Measurements from ENCODE around the gene CREB5. TPM values are rescaled to one million over a fixed set of nuclear protein-coding genes. Genes with fewer than 3 reads are reported as not detected.

The CREB5 gene
- total and polyA plus RNA-seq, 2 of the 13 experiments (the other 11 are each of a cell fraction or from before 2014, with no cell fraction given): 0.38 to 0.71 TPM

DNA sequence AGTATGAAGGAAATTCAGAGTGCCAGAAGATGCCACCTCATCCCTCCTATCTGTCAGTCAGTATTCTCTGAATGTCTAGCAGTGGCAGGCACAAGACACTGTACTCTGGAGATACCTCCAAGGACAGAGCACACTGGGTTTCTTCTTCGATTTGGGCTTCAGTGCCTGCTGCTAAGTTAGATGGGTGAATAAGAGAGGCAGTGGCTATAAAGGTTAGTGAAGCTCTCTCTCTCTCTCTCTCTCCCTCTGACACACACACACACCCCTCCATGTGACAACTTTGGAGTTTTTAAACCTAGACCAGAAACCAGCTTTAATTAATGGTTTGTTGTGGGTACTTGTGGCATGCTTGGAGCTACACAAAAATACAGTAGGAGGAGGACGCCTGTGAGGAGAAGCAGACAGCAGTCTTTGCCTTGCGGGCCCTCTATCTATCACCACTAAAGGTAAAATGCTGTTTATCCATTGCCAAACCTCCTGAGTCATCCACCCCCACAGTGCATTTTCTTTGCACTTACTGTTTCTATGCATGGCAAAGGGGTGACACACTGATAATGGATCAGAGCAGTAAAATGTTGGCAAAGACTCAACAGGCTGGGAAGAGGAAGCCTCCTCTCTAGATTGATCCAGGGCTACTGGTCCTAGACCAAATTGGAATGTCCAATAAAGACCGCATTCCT lies 443.4 kb downstream of the CREB5 start:
- no peak overlapping the region for H3K27ac ChIP-seq (ENCODE audit: extremely low read length, insufficient read depth, low read length)
- peak; percentile 70 for DNase-seq (ENCODE audit: low spot score)
- no peak overlapping the region for H3K9ac ChIP-seq (ENCODE audit: insufficient read depth, low read depth, low read length)
- TF ChIP-seq ISL2 (CRISPR knock-in tag; IDR thresholded peaks at IDR 0.05) (no peak), FOSL1 (CRISPR knock-in tag; IDR thresholded peaks at IDR 0.05; ENCODE audit: borderline replicate concordance) (peak; percentile 52; the same call in 1 of the 2 replicates), TEAD2 (CRISPR knock-in tag; IDR thresholded peaks at IDR 0.05) (no peak), ZNF644 (CRISPR knock-in tag; IDR thresholded peaks at IDR 0.05; ENCODE audit: low read depth) (peak; percentile 69; the same call in 1 of the 2 replicates), KLF9 (CRISPR knock-in tag; IDR thresholded peaks at IDR 0.05; ENCODE audit: low read depth) (no peak), SUZ12 (IDR thresholded peaks at IDR 0.05; ENCODE audit: low read depth, low read length) (no peak), ZNF562 (CRISPR knock-in tag; IDR thresholded peaks at IDR 0.05; ENCODE audit: borderline replicate concordance) (no peak), FOSL2 (CRISPR knock-in tag; IDR thresholded peaks at IDR 0.05) (peak; percentile 93), EP300 (IDR thresholded peaks at IDR 0.05; ENCODE audit: low read depth in 2 of 2, low read length in 2 of 2) (peak in 1 of 2 experiments; percentile 23; a peak in 1 of 4 replicates), EP300 (CRISPR knock-in tag; IDR thresholded peaks at IDR 0.05; ENCODE audit: borderline replicate concordance) (no peak)
- TF ChIP-seq, protein P1, sequence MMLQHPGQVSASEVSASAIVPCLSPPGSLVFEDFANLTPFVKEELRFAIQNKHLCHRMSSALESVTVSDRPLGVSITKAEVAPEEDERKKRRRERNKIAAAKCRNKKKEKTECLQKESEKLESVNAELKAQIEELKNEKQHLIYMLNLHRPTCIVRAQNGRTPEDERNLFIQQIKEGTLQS (CRISPR knock-in tag; IDR thresholded peaks at IDR 0.05): peak; percentile 39; the same call in 1 of the 2 replicates
- TF ChIP-seq, protein P2, sequence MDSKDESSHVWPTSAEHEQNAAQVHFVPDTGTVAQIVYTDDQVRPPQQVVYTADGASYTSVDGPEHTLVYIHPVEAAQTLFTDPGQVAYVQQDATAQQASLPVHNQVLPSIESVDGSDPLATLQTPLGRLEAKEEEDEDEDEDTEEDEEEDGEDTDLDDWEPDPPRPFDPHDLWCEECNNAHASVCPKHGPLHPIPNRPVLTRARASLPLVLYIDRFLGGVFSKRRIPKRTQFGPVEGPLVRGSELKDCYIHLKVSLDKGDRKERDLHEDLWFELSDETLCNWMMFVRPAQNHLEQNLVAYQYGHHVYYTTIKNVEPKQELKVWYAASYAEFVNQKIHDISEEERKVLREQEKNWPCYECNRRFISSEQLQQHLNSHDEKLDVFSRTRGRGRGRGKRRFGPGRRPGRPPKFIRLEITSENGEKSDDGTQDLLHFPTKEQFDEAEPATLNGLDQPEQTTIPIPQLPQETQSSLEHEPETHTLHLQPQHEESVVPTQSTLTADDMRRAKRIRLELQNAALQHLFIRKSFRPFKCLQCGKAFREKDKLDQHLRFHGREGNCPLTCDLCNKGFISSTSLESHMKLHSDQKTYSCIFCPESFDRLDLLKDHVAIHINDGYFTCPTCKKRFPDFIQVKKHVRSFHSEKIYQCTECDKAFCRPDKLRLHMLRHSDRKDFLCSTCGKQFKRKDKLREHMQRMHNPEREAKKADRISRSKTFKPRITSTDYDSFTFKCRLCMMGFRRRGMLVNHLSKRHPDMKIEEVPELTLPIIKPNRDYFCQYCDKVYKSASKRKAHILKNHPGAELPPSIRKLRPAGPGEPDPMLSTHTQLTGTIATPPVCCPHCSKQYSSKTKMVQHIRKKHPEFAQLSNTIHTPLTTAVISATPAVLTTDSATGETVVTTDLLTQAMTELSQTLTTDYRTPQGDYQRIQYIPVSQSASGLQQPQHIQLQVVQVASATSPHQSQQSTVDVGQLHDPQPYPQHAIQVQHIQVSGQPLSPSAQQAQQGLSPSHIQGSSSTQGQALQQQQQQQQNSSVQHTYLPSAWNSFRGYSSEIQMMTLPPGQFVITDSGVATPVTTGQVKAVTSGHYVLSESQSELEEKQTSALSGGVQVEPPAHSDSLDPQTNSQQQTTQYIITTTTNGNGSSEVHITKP (CRISPR knock-in tag; IDR thresholded peaks at IDR 0.05; ENCODE audit: low read depth): 0 out of 2 replicates have a peak, but pooled peaks have one; percentile 21
- CTCF ChIA-PET (ENCODE audit: low intra/inter-chr PET ratio, low total read pairs): no interaction called here
- BruUV-seq (replicated peaks): no TSS peak
- no peaks in the 10 kb centered on the region for H3K9me3 ChIP-seq (ENCODE audit: low read length)
- H3K36me3 ChIP-seq (replicated peaks in 1 of 2; ENCODE audit: control insufficient read depth in 1 of 2, insufficient read depth in 2 of 2, low read length in 2 of 2): no peaks in the 10 kb centered on the region
- in situ Hi-C loops (cut with HindIII; ENCODE audit: extremely low pct_ligation_motif_present, low pct_unique_long_range_greater_than_20kb) (loop anchor here (10.0 kb wide), 1 partner anchor 241 kb away; no protein-coding TSS in a partner anchor), intact Hi-C loops (cut with micrococcal nuclease; ENCODE audit: unreplicated experiment) (no loop called here)
- FAIRE-seq: no peak
- no peak overlapping the region for H3K4me2 ChIP-seq (ENCODE audit: low read depth, low read length)
- peaks cover 0 to 23% of the 10 kb centered on the region in 2 experiments; a peak in 4 of 5 replicates for H3K27me3 ChIP-seq (ENCODE audit: control insufficient read depth in 1 of 2, insufficient read depth in 2 of 2, low read length in 2 of 2)
- no peak overlapping the region for H2AFZ ChIP-seq (ENCODE audit: low read length)
- H3K4me3 ChIP-seq (replicated peaks in 1 of 3; ENCODE audit: insufficient read depth in 1 of 3, low read depth in 2 of 3, low read length in 3 of 3): no peak overlapping the region
- no peaks in the 10 kb centered on the region for H4K20me1 ChIP-seq (ENCODE audit: insufficient read depth, low read length)
- no peaks in the 10 kb centered on the region for H3K79me2 ChIP-seq (ENCODE audit: insufficient read depth, low read length)
- POLR2A ChIA-PET: interaction anchor here (0.7 kb wide), 1 partner anchor 449 kb away, joined by 3 read pairs; no protein-coding TSS in a partner anchor
- peaks cover 34% of the 10 kb centered on the region; the same call in 1 of the 2 replicates for H3K4me1 ChIP-seq (ENCODE audit: insufficient read depth, low read length)
- 6% methylated on average over 4 of the region's 4 CpGs for WGBS (ENCODE audit: low lambda C conversion rate)
- ATAC-seq: peak; percentile 25
